Stimulated activated CD8-positive, alpha-beta memory T cell treated with anti-CD3 and anti-CD28 coated beads, Interleukin-15, amount 100 ng/mL, for 48 hours (primary cell): Measurements from ENCODE around the gene LGALS14.
"Not testable (repeated sequence)": the region's sequence is repeated elsewhere in the genome, so short reads cannot be mapped to it uniquely, and the experiment has no call there.

Source experiments
- DNase-seq, 2 donors: peaks; one replicate each; pipeline ENCODE4 v3.0.0-alpha.2; 2020; ENCODE audit warnings: low read depth in 2 of 2

LGALS14 gene

GRCh38 chr19:39704181-39705044 is at the start of gene LGALS14:
LGALS14 (plus strand) TSS chr19:39704481; CDS start chr19:39704529, 48 bp downstream.
- no peak for DNase-seq

GRCh38 chr19:39655613-39656012 is 48.7 kb upstream of the LGALS14 start, which contains the start of gene LGALS16:
LGALS16 (plus strand) TSS chr19:39655913; CDS start chr19:39655962, 49 bp downstream.
- no peak for DNase-seq

GRCh38 chr19:39659791-39660190 is 44.5 kb upstream of the LGALS14 start:
- no peak for DNase-seq

- DNase-seq, result no peak
Measured at GRCh38 chr19:39660661-39661060, 43.6 kb upstream of the LGALS14 start.

- no peak for DNase-seq
Measured at GRCh38 chr19:39661565-39661964, 42.7 kb upstream of the LGALS14 start.

GRCh38 chr19:39669860-39670259 is 34.4 kb upstream of the LGALS14 start:
- DNase-seq, result not testable (repeated sequence)

- no peak for DNase-seq
Measured at GRCh38 chr19:39670998-39671397, 33.3 kb upstream of the LGALS14 start.

GRCh38 chr19:39671739-39672363 is 32.4 kb upstream of the LGALS14 start:
- DNase-seq, result no peak

- DNase-seq, result no peak
Measured at GRCh38 chr19:39672473-39672872, 31.8 kb upstream of the LGALS14 start.

- DNase-seq, result not testable (repeated sequence)
Measured at GRCh38 chr19:39673862-39674261, 30.4 kb upstream of the LGALS14 start.

GRCh38 chr19:39676004-39676403 is 28.3 kb upstream of the LGALS14 start:
- no peak for DNase-seq

- DNase-seq, result no peak
Measured at GRCh38 chr19:39677961-39678889, 26.1 kb upstream of the LGALS14 start.

- peak; percentile 16 to 51 for DNase-seq
Measured at GRCh38 chr19:39679056-39679790, 25.1 kb upstream of the LGALS14 start.

GRCh38 chr19:39679791-39680168 is 24.5 kb upstream of the LGALS14 start:
- peak in 1 of 2 donors; percentile 40 for DNase-seq

- no peak for DNase-seq
Measured at GRCh38 chr19:39680593-39680992, 23.7 kb upstream of the LGALS14 start.

- no peak for DNase-seq
Measured at GRCh38 chr19:39681416-39681815, 22.9 kb upstream of the LGALS14 start.

- DNase-seq, result no peak
Measured at GRCh38 chr19:39684267-39684666, 20.0 kb upstream of the LGALS14 start.

GRCh38 chr19:39686739-39687138 is 17.5 kb upstream of the LGALS14 start:
- no peak for DNase-seq

- not testable (repeated sequence) for DNase-seq
Measured at GRCh38 chr19:39688637-39689036, 15.6 kb upstream of the LGALS14 start.

GRCh38 chr19:39692166-39692565 is 12.1 kb upstream of the LGALS14 start:
- DNase-seq, result no peak

- DNase-seq, result no peak
Measured at GRCh38 chr19:39692822-39693221, 11.5 kb upstream of the LGALS14 start.
